Gastroesophageal sphincter (tissue), 3 donors: ENCODE measurements around the gene CHIC2.

ENCODE experiments used
- POLR2A ChIP-seq, 2 donors: fragments of 450-650 bp; IDR thresholded peaks; one replicate each; pipeline ENCODE4 v1.6.1; 2017; ENCODE audit warnings: antibody characterized with exemption in 2 of 2, mild to moderate bottlenecking in 2 of 2, moderate library complexity in 1 of 2
- TF ChIP-seq, protein P1 (sequence below), 4 experiments: fragments of 200-600 bp in 2 of 4; fragments of 450-650 bp in 2 of 4; sonication (generic) in 1 of 4; IDR thresholded peaks; one replicate each; pipeline ENCODE4 v1.5.1; 2017 to 2019; ENCODE audit warnings: antibody characterized with exemption in 4 of 4, mild to moderate bottlenecking in 2 of 4, moderate library complexity in 2 of 4

DNA sequence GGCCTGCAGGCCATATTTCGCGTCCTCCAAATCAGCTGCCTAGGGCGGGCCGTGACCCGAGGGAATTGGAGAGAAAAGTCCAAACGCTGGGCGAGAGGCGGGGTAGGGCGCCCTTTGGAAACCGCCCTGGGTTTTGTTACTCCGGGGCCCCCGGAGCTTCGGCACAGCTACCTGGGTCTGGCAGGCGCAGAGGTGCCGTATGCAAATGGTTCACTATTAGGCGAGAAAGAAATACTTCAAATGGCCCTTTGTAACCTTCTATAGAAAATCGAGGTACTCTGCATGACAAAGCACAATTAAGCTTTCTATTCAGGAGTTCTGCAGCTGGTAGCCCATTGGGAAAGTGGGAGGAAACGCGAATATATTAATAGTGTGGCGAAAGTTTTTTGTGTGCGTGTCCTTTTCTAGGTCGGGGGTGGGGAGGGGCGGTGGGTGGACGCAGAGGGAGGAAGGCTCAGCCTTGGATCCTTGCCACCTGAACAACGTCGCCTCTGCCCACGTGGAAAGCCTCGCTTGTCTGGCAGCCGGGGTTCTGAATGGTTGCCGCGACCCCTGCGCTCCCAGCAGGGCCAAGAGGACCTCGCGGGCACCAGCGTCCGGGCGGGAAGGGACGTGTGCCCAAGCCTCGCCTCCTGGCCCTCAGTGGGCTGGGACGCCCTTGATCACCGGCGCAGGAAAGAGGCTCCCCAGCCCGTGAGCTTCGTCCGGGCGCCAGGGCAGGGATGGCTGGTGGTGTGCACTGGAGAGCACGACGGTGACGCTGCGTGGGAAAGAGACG, 45.0 kb upstream of the CHIC2 start:
- no peak for TF ChIP-seq POLR2A (IDR thresholded peaks at IDR 0.05)
- TF ChIP-seq, protein P1, sequence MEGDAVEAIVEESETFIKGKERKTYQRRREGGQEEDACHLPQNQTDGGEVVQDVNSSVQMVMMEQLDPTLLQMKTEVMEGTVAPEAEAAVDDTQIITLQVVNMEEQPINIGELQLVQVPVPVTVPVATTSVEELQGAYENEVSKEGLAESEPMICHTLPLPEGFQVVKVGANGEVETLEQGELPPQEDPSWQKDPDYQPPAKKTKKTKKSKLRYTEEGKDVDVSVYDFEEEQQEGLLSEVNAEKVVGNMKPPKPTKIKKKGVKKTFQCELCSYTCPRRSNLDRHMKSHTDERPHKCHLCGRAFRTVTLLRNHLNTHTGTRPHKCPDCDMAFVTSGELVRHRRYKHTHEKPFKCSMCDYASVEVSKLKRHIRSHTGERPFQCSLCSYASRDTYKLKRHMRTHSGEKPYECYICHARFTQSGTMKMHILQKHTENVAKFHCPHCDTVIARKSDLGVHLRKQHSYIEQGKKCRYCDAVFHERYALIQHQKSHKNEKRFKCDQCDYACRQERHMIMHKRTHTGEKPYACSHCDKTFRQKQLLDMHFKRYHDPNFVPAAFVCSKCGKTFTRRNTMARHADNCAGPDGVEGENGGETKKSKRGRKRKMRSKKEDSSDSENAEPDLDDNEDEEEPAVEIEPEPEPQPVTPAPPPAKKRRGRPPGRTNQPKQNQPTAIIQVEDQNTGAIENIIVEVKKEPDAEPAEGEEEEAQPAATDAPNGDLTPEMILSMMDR (IDR thresholded peaks at IDR 0.05) = no peak
